Bronchial epithelial cell (primary cell): ENCODE data around the gene OR2AE1. TPM values are rescaled to one million over a fixed set of nuclear protein-coding genes. Genes with fewer than 3 reads are reported as not detected.

Experiments
- DNase-seq: peaks from one replicate; pipeline ENCODE4 v3.0.0-alpha.2; 2010; ENCODE audit warnings: low read depth
- FAIRE-seq: peaks from 2 replicates; lab custom pipeline; 2011; peaks lifted over from hg19 to GRCh38; lab: Jason Lieb, UNC
- H3K27me3 ChIP-seq: 2 replicates; pipeline ENCODE4 v1.5.1; 2011; ENCODE audit warnings: low read length; ENCODE audit not compliant: control insufficient read depth, insufficient read depth
- H3K36me3 ChIP-seq: 2 replicates; pipeline ENCODE4 v1.5.1; 2011; ENCODE audit warnings: low read length; ENCODE audit not compliant: control insufficient read depth, insufficient read depth
- H3K4me3 ChIP-seq: 2 replicates; pipeline ENCODE4 v1.5.1; 2011; ENCODE audit warnings: mild to moderate bottlenecking, low read depth, low read length, control low read depth
- CTCF ChIP-seq: IDR thresholded peaks from 2 replicates; pipeline ENCODE4 v1.5.1; 2011; ENCODE audit warnings: mild to moderate bottlenecking, moderate library complexity, low read length, control low read depth, inconsistent platforms; ENCODE audit not compliant: insufficient read depth, severe bottlenecking
- total RNA-seq: library from RNA; depleted of rRNA; stranded (reverse); fragments of >200 nt; gene quantifications from 2 replicates; pipeline ENCODE4 v1.2.1, GENCODE V29; 2014

The OR2AE1 gene
- total RNA-seq, 1 donor from 2014 or later: not detected

- Histone ChIP-seq H3K4me3 (peak within 1 kb of the TSS; percentile 79), H3K36me3 (peaks cover 4% of the 10 kb centered on the region), H3K27me3 (no peaks in the 10 kb centered on the region)
- peak; percentile 50 for TF ChIP-seq CTCF
- FAIRE-seq: no peak
- peak; percentile 87 for DNase-seq
These were observed 42.4 kb upstream of the OR2AE1 start, which contains the start of gene TRIM4 for GRCh38 chr7:99918959-99919813. Gene TRIM4, minus strand, starts transcription at chr7:99919530. Its CDS starts 129 bp downstream, at chr7:99919401.

GRCh38 chr7:99910976-99911375 is 34.1 kb upstream of the OR2AE1 start:
- H3K27me3 ChIP-seq: no peaks in the 10 kb centered on the region
- FAIRE-seq (no peak), DNase-seq (no peak)
- no peak for TF ChIP-seq CTCF
- H3K4me3 ChIP-seq: no peak overlapping the region
- peaks cover 8% of the 10 kb centered on the region for H3K36me3 ChIP-seq

- TF ChIP-seq CTCF: no peak
- H3K4me3 ChIP-seq: no peak overlapping the region
- H3K27me3 ChIP-seq: no peaks in the 10 kb centered on the region
- DNase-seq (no peak), FAIRE-seq (no peak)
- peaks cover 15% of the 10 kb centered on the region for H3K36me3 ChIP-seq
These were observed 24.7 kb upstream of the OR2AE1 start for GRCh38 chr7:99901581-99901980.

- no peak for DNase-seq
- TF ChIP-seq CTCF: no peak
These were observed 23.1 kb upstream of the OR2AE1 start for GRCh38 chr7:99899830-99900519.

GRCh38 chr7:99898836-99899235 is 22.0 kb upstream of the OR2AE1 start:
- no peak for TF ChIP-seq CTCF
- DNase-seq: no peak
- no peak overlapping the region for H3K4me3 ChIP-seq
- H3K36me3 ChIP-seq: peaks cover 15% of the 10 kb centered on the region
- H3K27me3 ChIP-seq: no peaks in the 10 kb centered on the region
- no peak for FAIRE-seq

More at GRCh38 chr7:99899830-99900519, 23.1 kb upstream of the OR2AE1 start:
- Histone ChIP-seq H3K36me3 (peaks cover 15% of the 10 kb centered on the region), H3K4me3 (no peak overlapping the region), H3K27me3 (no peaks in the 10 kb centered on the region)
- no peak for FAIRE-seq
